Astrocyte of the spinal cord (primary cell): ENCODE results near the gene C12orf43.
A peak's percentile ranks its signal among the peaks of the same experiment; 100 is the strongest.
"Not testable (repeated sequence)": the region's sequence is repeated elsewhere in the genome, so short reads cannot be mapped to it uniquely, and the experiment has no call there.

Experiments used
- DNase-seq: peaks from one replicate; pipeline ENCODE4 v3.0.0; 2011; ENCODE audit warnings: low read depth, low spot score
- H3K4me3 ChIP-seq: 2 replicates; pipeline ENCODE4 v1.5.1; 2011; ENCODE audit warnings: low read depth, mild to moderate bottlenecking, low read length, moderate library complexity
- in situ Hi-C: cut with HindIII; loops from 2 replicates; pipeline ENCODE4 v1.10.0; 2017; ENCODE audit warnings: low sequenced_read_pairs
- TF ChIP-seq, protein P1 (sequence below): IDR thresholded peaks from 2 replicates; pipeline ENCODE4 v1.5.1; 2012; ENCODE audit warnings: low read depth, mild to moderate bottlenecking, low read length, inconsistent platforms

The C12orf43 gene

DNA sequence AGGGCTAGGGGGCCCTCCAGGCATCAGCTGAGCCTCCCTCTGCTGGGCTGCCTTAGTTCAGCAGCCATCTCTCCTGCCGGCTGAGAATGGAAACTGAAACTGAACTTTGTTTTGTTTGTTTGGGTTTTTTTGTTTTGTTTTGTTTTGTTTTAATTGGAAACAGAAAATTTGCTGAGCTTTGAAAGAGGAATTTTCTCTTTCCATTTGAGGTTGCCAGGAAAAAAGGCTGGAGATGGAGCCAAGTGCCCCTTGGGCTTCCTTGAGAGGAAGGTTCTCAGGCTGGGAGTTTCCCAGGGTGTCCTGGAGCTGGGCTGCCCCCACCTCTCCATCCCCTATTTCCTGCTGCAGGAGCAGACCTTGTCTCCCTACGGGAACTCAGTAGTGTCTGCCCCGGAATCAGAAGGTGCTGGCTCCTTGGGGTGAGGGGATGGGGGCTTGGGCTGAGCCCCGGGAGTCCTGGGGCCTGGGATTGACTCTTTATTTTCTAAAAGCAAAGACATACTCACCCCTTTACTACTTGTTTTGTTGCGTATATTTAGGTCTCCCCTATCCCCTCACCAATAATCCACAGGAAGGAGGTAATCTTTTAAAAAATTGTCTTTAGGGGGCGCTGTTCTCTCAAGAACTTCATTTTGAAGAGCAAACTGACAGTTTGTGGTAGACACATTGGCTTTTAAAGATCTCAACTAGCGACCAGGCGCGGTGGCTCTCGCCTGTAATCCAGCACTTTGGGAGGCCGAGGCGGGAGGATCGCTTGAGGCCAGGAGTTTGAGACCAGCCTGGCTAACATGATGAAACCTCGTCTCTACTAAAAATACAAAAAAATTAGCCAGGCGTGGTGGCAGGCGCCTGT, 44.1 kb upstream of the C12orf43 start:
- TF ChIP-seq, protein P1, sequence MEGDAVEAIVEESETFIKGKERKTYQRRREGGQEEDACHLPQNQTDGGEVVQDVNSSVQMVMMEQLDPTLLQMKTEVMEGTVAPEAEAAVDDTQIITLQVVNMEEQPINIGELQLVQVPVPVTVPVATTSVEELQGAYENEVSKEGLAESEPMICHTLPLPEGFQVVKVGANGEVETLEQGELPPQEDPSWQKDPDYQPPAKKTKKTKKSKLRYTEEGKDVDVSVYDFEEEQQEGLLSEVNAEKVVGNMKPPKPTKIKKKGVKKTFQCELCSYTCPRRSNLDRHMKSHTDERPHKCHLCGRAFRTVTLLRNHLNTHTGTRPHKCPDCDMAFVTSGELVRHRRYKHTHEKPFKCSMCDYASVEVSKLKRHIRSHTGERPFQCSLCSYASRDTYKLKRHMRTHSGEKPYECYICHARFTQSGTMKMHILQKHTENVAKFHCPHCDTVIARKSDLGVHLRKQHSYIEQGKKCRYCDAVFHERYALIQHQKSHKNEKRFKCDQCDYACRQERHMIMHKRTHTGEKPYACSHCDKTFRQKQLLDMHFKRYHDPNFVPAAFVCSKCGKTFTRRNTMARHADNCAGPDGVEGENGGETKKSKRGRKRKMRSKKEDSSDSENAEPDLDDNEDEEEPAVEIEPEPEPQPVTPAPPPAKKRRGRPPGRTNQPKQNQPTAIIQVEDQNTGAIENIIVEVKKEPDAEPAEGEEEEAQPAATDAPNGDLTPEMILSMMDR: peak; percentile 56
- peak overlapping the region; percentile 22 for H3K4me3 ChIP-seq
- DNase-seq: peak; percentile 41
- in situ Hi-C loops: no loop called here

- no peak overlapping the region for H3K4me3 ChIP-seq
- in situ Hi-C loops: no loop called here
- DNase-seq: no peak
- TF ChIP-seq, protein P1: no peak
These were observed 43.0 kb upstream of the C12orf43 start for GRCh38 chr12:121059031-121059898.

DNA sequence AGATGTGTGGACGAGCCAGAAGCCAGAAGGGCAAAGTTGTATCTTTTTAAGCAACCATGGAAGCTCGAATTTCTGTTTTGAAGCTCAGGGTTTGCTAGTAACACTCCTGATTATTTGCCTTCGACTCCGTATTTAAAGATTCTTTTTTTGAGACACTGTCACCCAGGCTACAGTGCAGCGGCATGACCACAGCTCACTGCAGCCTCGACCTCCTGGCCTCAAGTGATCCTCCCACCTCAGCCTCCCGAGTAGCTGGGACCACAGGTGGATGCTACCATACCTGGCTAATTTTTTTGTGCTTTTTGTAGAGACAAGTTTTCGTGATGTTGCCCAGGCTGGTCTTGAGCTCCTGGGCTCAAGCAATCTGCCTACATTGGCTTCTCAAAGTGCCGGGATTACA, 41.5 kb upstream of the C12orf43 start:
- DNase-seq: no peak
- in situ Hi-C loops: no loop called here
- TF ChIP-seq, protein P1: no peak
- H3K4me3 ChIP-seq: no peak overlapping the region

DNA sequence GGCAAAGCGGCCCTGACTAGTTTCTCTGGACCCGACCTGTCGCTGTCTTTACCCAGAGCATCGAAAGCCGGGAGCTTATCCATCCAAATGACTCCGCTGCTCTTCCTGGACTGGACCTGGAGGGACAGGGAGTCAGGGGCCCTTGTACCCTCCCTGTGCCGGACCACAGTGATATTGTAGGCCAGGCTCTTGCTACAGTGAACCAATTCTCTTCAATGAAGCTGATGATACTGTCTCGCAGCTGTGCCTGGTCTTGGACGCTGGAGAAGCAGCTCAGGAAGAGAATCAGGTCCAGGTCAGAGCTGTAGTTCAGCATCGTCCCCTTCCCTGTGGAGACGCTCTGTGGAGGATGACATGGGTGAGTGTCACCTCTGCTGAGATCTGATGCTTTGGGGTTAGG, 37.4 kb upstream of the C12orf43 start:
- TF ChIP-seq, protein P1: no peak
- in situ Hi-C loops: no loop called here
- no peak for DNase-seq
- no peak overlapping the region for H3K4me3 ChIP-seq

- no peak overlapping the region for H3K4me3 ChIP-seq
- no peak for DNase-seq
- in situ Hi-C loops: no loop called here
- TF ChIP-seq, protein P1: no peak
These were observed 34.4 kb upstream of the C12orf43 start for GRCh38 chr12:121050725-121051124.

- in situ Hi-C loops: no loop called here
- DNase-seq: no peak
- TF ChIP-seq, protein P1: no peak
- H3K4me3 ChIP-seq: no peak overlapping the region
These were observed 32.2 kb upstream of the C12orf43 start for GRCh38 chr12:121048442-121048841.

DNA sequence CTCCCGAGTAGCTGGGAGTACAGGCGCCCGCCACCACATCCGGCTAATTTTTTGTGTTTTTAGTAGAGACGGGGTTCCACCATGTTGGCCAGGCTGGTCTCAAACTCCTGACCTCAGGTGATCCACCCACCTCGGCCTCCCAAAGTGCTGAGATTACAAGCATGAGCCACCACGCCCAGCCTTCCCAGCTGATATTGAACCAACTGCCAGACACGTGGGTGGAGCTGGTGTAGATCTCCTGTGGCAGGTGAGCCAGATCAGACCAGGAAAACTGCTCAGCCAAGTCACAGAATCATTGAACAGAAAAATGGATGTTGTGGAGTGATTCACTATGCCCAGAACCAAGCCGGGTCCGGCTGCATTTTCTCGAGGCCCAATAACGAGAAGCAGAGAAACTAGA, 31.1 kb upstream of the C12orf43 start:
- DNase-seq, H3K4me3 ChIP-seq, in situ Hi-C loops: not testable (repeated sequence)
